GM12892 (cell line): ENCODE data around the gene SLC6A9.

Experiments used
- DNase-seq: peaks from one replicate; pipeline ENCODE4 v3.0.0; 2011; ENCODE audit not compliant: insufficient read length
- FAIRE-seq: peaks from 2 replicates; lab custom pipeline; 2011; peaks lifted over from hg19 to GRCh38; lab: Jason Lieb, UNC
- POLR2A ChIP-seq: IDR thresholded peaks from 2 replicates; pipeline ENCODE4 v1.6.1; 2011; ENCODE audit warnings: low read depth, low read length, control low read depth
- POLR2AphosphoS5 ChIP-seq: IDR thresholded peaks from 2 replicates; pipeline ENCODE4 v1.6.1; 2011; ENCODE audit warnings: low read depth, low read length, control low read depth
- TAF1 ChIP-seq: IDR thresholded peaks from 2 replicates; pipeline ENCODE4 v1.6.1; 2011; ENCODE audit warnings: low read depth, mild to moderate bottlenecking, control low read depth, low read length, borderline replicate concordance

SLC6A9 gene

GRCh38 chr1:44048532-44049215, 17.4 kb upstream of the SLC6A9 start:
- DNase-seq (no peak), FAIRE-seq (no peak)
- TF ChIP-seq POLR2A, result no peak
- no peak for TF ChIP-seq TAF1
- TF ChIP-seq POLR2AphosphoS5, result no peak

GRCh38 chr1:44047131-44047530, 15.9 kb upstream of the SLC6A9 start:
- FAIRE-seq (peak; percentile 21), DNase-seq (no peak)
- TF ChIP-seq TAF1 (no peak), POLR2AphosphoS5 (no peak), POLR2A (no peak)

GRCh38 chr1:44045064-44045463, 13.8 kb upstream of the SLC6A9 start:
- FAIRE-seq (no peak), DNase-seq (no peak)
- TF ChIP-seq POLR2AphosphoS5 (no peak), POLR2A (no peak), TAF1 (no peak)

GRCh38 chr1:44044071-44044801, 13.0 kb upstream of the SLC6A9 start:
- no peak for DNase-seq
- FAIRE-seq, result no peak
- TF ChIP-seq POLR2A, result no peak
- no peak for TF ChIP-seq POLR2AphosphoS5
- no peak for TF ChIP-seq TAF1

GRCh38 chr1:44043176-44044070, 12.2 kb upstream of the SLC6A9 start:
- TF ChIP-seq TAF1, result no peak
- TF ChIP-seq POLR2A, result no peak
- TF ChIP-seq POLR2AphosphoS5, result no peak
- FAIRE-seq (no peak), DNase-seq (no peak)

GRCh38 chr1:44040846-44041245, 9.6 kb upstream of the SLC6A9 start:
- FAIRE-seq, result no peak
- no peak for TF ChIP-seq POLR2A
- DNase-seq, result no peak

- TF ChIP-seq POLR2A (no peak), POLR2AphosphoS5 (no peak), TAF1 (no peak)
- FAIRE-seq (no peak), DNase-seq (no peak)
Measured at GRCh38 chr1:44040418-44040817, 9.2 kb upstream of the SLC6A9 start.

- FAIRE-seq, result no peak
- DNase-seq, result no peak
- no peak for TF ChIP-seq TAF1
- TF ChIP-seq POLR2AphosphoS5, result no peak
Measured at GRCh38 chr1:44038876-44039657, 7.8 kb upstream of the SLC6A9 start.

GRCh38 chr1:44037154-44037553, 5.9 kb upstream of the SLC6A9 start:
- FAIRE-seq, result no peak
- TF ChIP-seq POLR2A, result no peak
- no peak for TF ChIP-seq POLR2AphosphoS5
- TF ChIP-seq TAF1, result no peak
- no peak for DNase-seq

GRCh38 chr1:44036409-44037139, 5.3 kb upstream of the SLC6A9 start:
- FAIRE-seq (peak; percentile 94), DNase-seq (no peak)
- TF ChIP-seq TAF1 (no peak), POLR2AphosphoS5 (no peak)

GRCh38 chr1:44035726-44036408, 4.6 kb upstream of the SLC6A9 start:
- DNase-seq, result no peak
- no peak for FAIRE-seq
- no peak for TF ChIP-seq POLR2AphosphoS5
